ENCODE results near the gene DNAH17. TPM values are rescaled to one million over a fixed set of nuclear protein-coding genes. Genes with fewer than 3 reads are reported as not detected.
A peak's percentile ranks its signal among the peaks of the same experiment; 100 is the strongest.

Gene DNAH17
- total and polyA plus RNA-seq, 2 donors (not counting 3 experiments of a cell fraction or from before 2014, with no cell fraction given), result not detected

GRCh38 chr17:78374189-78374588 lies 203.0 kb downstream of the DNAH17 start:
- dilution Hi-C loops (cut with MboI; ENCODE audit: extremely low pct_ligation_motif_present, low sequenced_read_pairs), result no loop called here
- DNase-seq (ENCODE audit: low read depth, low spot score), result no peak
- Histone ChIP-seq H3K4me1 (ENCODE audit: control insufficient read depth, extremely low read depth, insufficient read depth, low read length) (peaks cover 28% of the 10 kb centered on the region), H2AFZ (ENCODE audit: low read depth, low read length) (no peak overlapping the region), H3K9me3 (replicated peaks; ENCODE audit: control insufficient read depth, insufficient read depth, low read length) (no peaks in the 10 kb centered on the region), H3K27me3 (ENCODE audit: control insufficient read depth in 2 of 2, insufficient read depth in 2 of 2, low read length in 2 of 2) (no peaks in the 10 kb centered on the region), H3K36me3 (ENCODE audit: control insufficient read depth in 2 of 2, extremely low read depth in 1 of 2, insufficient read depth in 2 of 2, low read length in 2 of 2) (no peaks in the 10 kb centered on the region), H3K79me2 (ENCODE audit: control insufficient read depth, insufficient read depth, low read length) (no peaks in the 10 kb centered on the region), H3K4me2 (ENCODE audit: insufficient read depth, low read length) (peak overlapping the region; percentile 28), H3K9me1 (replicated peaks; ENCODE audit: control insufficient read depth, extremely low read depth, insufficient read depth, low read length) (no peaks in the 10 kb centered on the region), H3K9ac (replicated peaks; ENCODE audit: extremely low read depth, insufficient read depth, low read length) (peak overlapping the region; percentile 65), H3K27ac (ENCODE audit: insufficient read depth, low read depth, low read length) (peak overlapping the region; percentile 92), H4K20me1 (replicated peaks; ENCODE audit: control insufficient read depth, extremely low read depth, insufficient read depth, low read length) (no peaks in the 10 kb centered on the region), H3K4me3 (replicated peaks in 1 of 3; ENCODE audit: insufficient read depth in 1 of 3, low read depth in 1 of 3, low read length in 3 of 3) (no peak overlapping the region)
- POLR2A ChIA-PET, result interaction anchor here (1.5 kb wide), 1 partner anchor 14 kb away, joined by 6 read pairs; the partner anchor contains the start of gene SOCS3
- CTCF ChIA-PET, result interaction anchor here (1.0 to 2.8 kb wide), 9 partner anchors 8 to 334 kb away, joined by 3 to 36 read pairs (median 8); no protein-coding TSS in a partner anchor
- no TSS peak for BruUV-seq (replicated peaks)
- intact Hi-C loops (cut with micrococcal nuclease), result loop anchor here (1.0 to 2.0 kb wide), 3 partner anchors 9 to 31 kb away; partner anchors contain the start of gene SOCS3
- no peak for FAIRE-seq
- no peak for TF ChIP-seq MAX (IDR thresholded peaks at IDR 0.05; ENCODE audit: insufficient read depth, insufficient read length)
- no peak for TF ChIP-seq POLR2AphosphoS5 (IDR thresholded peaks at IDR 0.05; ENCODE audit: insufficient read depth, low read depth, low read length)
- no peak for TF ChIP-seq POLR2A (IDR thresholded peaks at IDR 0.05; ENCODE audit: low read depth, low read length)
- no peak for TF ChIP-seq CTCF (IDR thresholded peaks at IDR 0.05; ENCODE audit: extremely low read depth in 1 of 2, insufficient read depth in 1 of 2, low read depth in 1 of 2, low read length in 2 of 2)
- no peak for TF ChIP-seq FOS (IDR thresholded peaks at IDR 0.05; ENCODE audit: borderline replicate concordance, insufficient read depth, low read length)
- TF ChIP-seq JUN (IDR thresholded peaks at IDR 0.05; ENCODE audit: borderline replicate concordance, insufficient read depth, insufficient read length, low read depth), result no peak
- TF ChIP-seq MYC (IDR thresholded peaks at IDR 0.05; ENCODE audit: low read depth, low read length), result no peak
- no peak for TF ChIP-seq GATA2 (IDR thresholded peaks at IDR 0.05; ENCODE audit: insufficient read depth, insufficient read length, low read depth, low read length)
- TF ChIP-seq EZH2 (IDR thresholded peaks at IDR 0.05; ENCODE audit: borderline replicate concordance, low read depth, low read length, severe bottlenecking), result no peak

Small RNA genes within 50 kb of the gene (small RNA-seq; reads per million reads assigned to genes)
- gene RF00415 (ENCODE audit: insufficient read depth, insufficient read length, low read depth, low replicate concordance) (not detected), gene RN7SL454P (ENCODE audit: insufficient read depth, insufficient read length, low read depth, low replicate concordance) (not detected)

Other genes with a start within 250 kb of the DNAH17 start
- 13.6 and 14.3 TPM in 2 replicates for gene SOCS3, start 217.3 kb downstream of the DNAH17 start, total RNA-seq
- gene SOCS3, start 217.3 kb downstream of the DNAH17 start, polyA plus RNA-seq, result 6.2 and 6.6 TPM in 2 replicates
- 55.6 and 66.0 TPM in 2 replicates for gene PGS1, start 198.7 kb downstream of the DNAH17 start, total RNA-seq
- gene PGS1, start 198.7 kb downstream of the DNAH17 start, polyA plus RNA-seq, result 48.4 and 50.8 TPM in 2 replicates
- gene CYTH1, start 204.9 kb upstream of the DNAH17 start, total RNA-seq, result 49.9 and 54.2 TPM in 2 replicates
- 34.5 and 35.9 TPM in 2 replicates for gene CYTH1, start 204.9 kb upstream of the DNAH17 start, polyA plus RNA-seq

Measured in endothelial cell of umbilical vein (primary cell).